Effector memory CD4-positive, alpha-beta T cell (primary cell): Measurements from ENCODE around the gene HMCN1.

ENCODE experiments used
- DNase-seq, 3 donors: peaks; one replicate each; pipeline ENCODE4 v3.0.0-alpha.2; 2020
- H3K27ac ChIP-seq: 2 replicates; pipeline ENCODE4 v1.7.0; 2013; ENCODE audit warnings: mild to moderate bottlenecking, low read length, moderate library complexity; ENCODE audit not compliant: insufficient read depth, poor library complexity, severe bottlenecking
- H3K27me3 ChIP-seq: replicated peaks from 2 replicates; pipeline ENCODE4 v1.7.0; 2013; ENCODE audit warnings: mild to moderate bottlenecking, low read length; ENCODE audit not compliant: insufficient read depth, control insufficient read depth, poor library complexity, severe bottlenecking
- H3K36me3 ChIP-seq: 2 replicates; pipeline ENCODE4 v1.7.0; 2013; ENCODE audit warnings: mild to moderate bottlenecking, low read length, moderate library complexity; ENCODE audit not compliant: control insufficient read depth, insufficient read depth
- H3K4me1 ChIP-seq: 2 replicates; pipeline ENCODE4 v1.7.0; 2013; ENCODE audit warnings: low read length, mild to moderate bottlenecking; ENCODE audit not compliant: control insufficient read depth, insufficient read depth, poor library complexity, severe bottlenecking
- H3K4me3 ChIP-seq: 2 replicates; pipeline ENCODE4 v1.7.0; 2013; ENCODE audit warnings: low read length, low read depth, mild to moderate bottlenecking; ENCODE audit not compliant: insufficient read depth, poor library complexity, severe bottlenecking
- H3K9me3 ChIP-seq: 2 replicates; pipeline ENCODE4 v1.7.0; 2013; ENCODE audit warnings: mild to moderate bottlenecking, low read length, moderate library complexity; ENCODE audit not compliant: control insufficient read depth
- total RNA-seq, 3 donors: gene quantifications; one replicate each; lab custom pipeline; 2026; lab: John Stamatoyannopoulos, UW

Gene HMCN1
- total RNA-seq: 0.52 to 1.3 (median 0.77) reads per million in 3 donors

DNA sequence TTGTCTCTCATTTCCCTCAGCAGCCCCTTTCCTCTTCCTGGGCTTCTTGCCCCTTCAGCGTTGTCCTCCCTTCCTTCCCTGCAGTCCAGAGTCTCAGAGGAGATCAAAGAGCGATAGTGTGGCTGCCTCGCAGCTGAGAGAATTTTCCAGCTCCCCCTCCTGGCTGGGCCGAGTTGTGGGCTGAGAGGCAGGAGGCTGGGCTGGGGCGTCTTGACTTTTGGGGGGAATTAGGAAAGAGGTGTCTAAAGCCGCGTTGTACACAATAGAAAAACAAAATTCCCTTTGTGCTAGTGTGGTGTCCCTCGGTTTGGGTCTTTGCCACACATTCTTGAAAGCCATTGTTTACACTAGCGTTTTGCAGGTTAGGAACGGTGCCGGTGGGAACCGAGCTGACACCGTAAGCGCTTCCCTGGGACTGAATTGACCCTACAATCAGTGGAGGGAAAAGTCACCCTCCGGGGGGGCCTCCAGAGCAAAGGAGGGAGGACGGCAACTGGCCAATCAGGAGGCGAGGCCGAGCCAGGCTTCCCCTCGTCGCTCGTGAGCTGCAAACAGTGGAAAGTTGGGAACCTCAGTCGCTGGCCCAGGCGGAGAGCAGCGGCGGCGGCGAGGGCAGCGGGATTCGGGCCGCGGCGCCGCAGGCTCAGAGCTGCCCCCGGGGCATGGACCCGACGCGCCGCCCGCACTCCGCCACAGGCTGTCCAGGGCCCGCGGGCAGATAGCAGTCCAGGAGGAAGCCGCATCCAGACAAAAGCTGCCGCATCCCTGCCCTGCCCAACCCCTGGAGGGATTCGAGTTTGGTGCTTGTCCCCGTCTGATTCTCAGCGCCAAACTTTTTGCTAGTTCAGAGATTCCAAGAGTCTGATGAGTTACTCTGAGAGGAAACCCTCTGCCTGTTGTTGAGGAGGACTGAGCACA is at the start of gene HMCN1:
TSS of gene HMCN1 (plus strand) at position 574 of the 918 bp plus-strand sequence. CDS start 389 bp downstream, outside the sequence.
- Histone ChIP-seq H3K27ac (no peak within 1 kb of the TSS), H3K4me3 (peak within 1 kb of the TSS; percentile 42), H3K9me3 (no peaks in the 10 kb centered on the region), H3K27me3 (peaks cover 28% of the 10 kb centered on the region), H3K36me3 (no peaks in the 10 kb centered on the region), H3K4me1 (peaks cover 7% of the 10 kb centered on the region)
- peak in 1 of 3 donors; percentile 1 for DNase-seq

- Histone ChIP-seq H3K9me3 (no peaks in the 10 kb centered on the region), H3K36me3 (no peaks in the 10 kb centered on the region)
- no peak for DNase-seq
These were observed 47.1 kb upstream of the HMCN1 start for GRCh38 chr1:185686821-185687778.

GRCh38 chr1:185690527-185690926 is 43.7 kb upstream of the HMCN1 start:
- no peaks in the 10 kb centered on the region for H3K36me3 ChIP-seq
- no peaks in the 10 kb centered on the region for H3K9me3 ChIP-seq
- no peak overlapping the region for H3K27ac ChIP-seq
- H3K4me1 ChIP-seq: no peaks in the 10 kb centered on the region
- H3K27me3 ChIP-seq: no peaks in the 10 kb centered on the region
- H3K4me3 ChIP-seq: no peak overlapping the region
- no peak for DNase-seq

More at GRCh38 chr1:185686821-185687778, 47.1 kb upstream of the HMCN1 start:
- H3K27me3 ChIP-seq: no peaks in the 10 kb centered on the region
- no peak overlapping the region for H3K4me3 ChIP-seq
- H3K27ac ChIP-seq: no peak overlapping the region
- H3K4me1 ChIP-seq: no peaks in the 10 kb centered on the region

GRCh38 chr1:185693654-185694053 is 40.5 kb upstream of the HMCN1 start:
- peak overlapping the region; percentile 26 for H3K4me3 ChIP-seq

DNA sequence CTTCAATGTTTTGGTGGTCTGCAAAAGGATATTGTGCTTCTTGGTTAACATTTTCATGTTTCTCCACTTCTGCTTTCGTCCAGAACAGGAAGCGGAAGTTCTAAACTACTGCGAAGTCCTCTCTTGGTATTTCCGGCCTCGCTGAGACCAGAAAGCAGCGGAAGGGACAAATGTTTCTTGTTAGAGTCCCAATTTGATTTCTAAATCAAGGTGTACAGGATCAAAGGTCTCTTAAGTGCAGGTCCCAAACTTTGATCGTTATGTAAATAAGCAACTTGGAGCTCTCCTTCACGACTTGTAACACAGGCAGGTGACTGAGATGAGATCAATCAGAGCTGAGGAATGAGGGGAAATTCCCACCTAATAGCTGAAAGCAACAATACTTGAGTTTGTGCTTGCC is 40.1 kb upstream of the HMCN1 start:
- DNase-seq: peak in 1 of 3 donors; percentile 13

More at GRCh38 chr1:185693654-185694053, 40.5 kb upstream of the HMCN1 start:
- no peaks in the 10 kb centered on the region for H3K9me3 ChIP-seq
- no peaks in the 10 kb centered on the region for H3K27me3 ChIP-seq
- no peak for DNase-seq
- H3K27ac ChIP-seq: peak overlapping the region; percentile 27
- H3K36me3 ChIP-seq: no peaks in the 10 kb centered on the region
- no peaks in the 10 kb centered on the region for H3K4me1 ChIP-seq

GRCh38 chr1:185695299-185695698 is 38.9 kb upstream of the HMCN1 start:
- no peaks in the 10 kb centered on the region for H3K36me3 ChIP-seq
- no peaks in the 10 kb centered on the region for H3K27me3 ChIP-seq
- no peaks in the 10 kb centered on the region for H3K9me3 ChIP-seq
- DNase-seq: no peak
- no peaks in the 10 kb centered on the region for H3K4me1 ChIP-seq
- no peak overlapping the region for H3K4me3 ChIP-seq
- no peak overlapping the region for H3K27ac ChIP-seq

More for the DNA sequence above, 40.1 kb upstream of the HMCN1 start:
- no peaks in the 10 kb centered on the region for H3K36me3 ChIP-seq
- H3K27me3 ChIP-seq: no peaks in the 10 kb centered on the region
- no peaks in the 10 kb centered on the region for H3K4me1 ChIP-seq
- peak overlapping the region; percentile 26 for H3K4me3 ChIP-seq
- H3K9me3 ChIP-seq: no peaks in the 10 kb centered on the region
- H3K27ac ChIP-seq: peak overlapping the region; percentile 27

GRCh38 chr1:185696422-185697150 is 37.6 kb upstream of the HMCN1 start:
- DNase-seq: no peak
- no peak overlapping the region for H3K27ac ChIP-seq

GRCh38 chr1:185699874-185700273 is 34.3 kb upstream of the HMCN1 start:
- H3K4me1 ChIP-seq: no peaks in the 10 kb centered on the region
- H3K9me3 ChIP-seq: no peaks in the 10 kb centered on the region
- H3K27me3 ChIP-seq: no peaks in the 10 kb centered on the region
- H3K4me3 ChIP-seq: no peak overlapping the region
- no peak for DNase-seq
- H3K27ac ChIP-seq: no peak overlapping the region
- no peaks in the 10 kb centered on the region for H3K36me3 ChIP-seq

More at GRCh38 chr1:185696422-185697150, 37.6 kb upstream of the HMCN1 start:
- H3K4me1 ChIP-seq: no peaks in the 10 kb centered on the region
- no peaks in the 10 kb centered on the region for H3K36me3 ChIP-seq
- no peaks in the 10 kb centered on the region for H3K27me3 ChIP-seq
- H3K4me3 ChIP-seq: no peak overlapping the region
- no peaks in the 10 kb centered on the region for H3K9me3 ChIP-seq

GRCh38 chr1:185701650-185702049 is 32.5 kb upstream of the HMCN1 start:
- Histone ChIP-seq H3K27me3 (no peaks in the 10 kb centered on the region), H3K9me3 (no peaks in the 10 kb centered on the region), H3K27ac (no peak overlapping the region), H3K4me3 (no peak overlapping the region), H3K36me3 (no peaks in the 10 kb centered on the region), H3K4me1 (no peaks in the 10 kb centered on the region)
- DNase-seq: no peak
